HG03064 (cell line): ENCODE results near the gene TSEN34.
"Not testable (repeated sequence)": the region's sequence is repeated elsewhere in the genome, so short reads cannot be mapped to it uniquely, and the experiment has no call there.

ENCODE experiments used
- ATAC-seq: cut with Tn5 transposase; IDR thresholded peaks from one replicate; pipeline ENCODE4 v1.9.1; 2021; ENCODE audit warnings: low read depth; ENCODE audit not compliant: unreplicated experiment

Gene TSEN34

GRCh38 chr19:54229146-54229545 lies 38.0 kb downstream of the TSEN34 start:
- ATAC-seq = no peak

- no peak for ATAC-seq
Measured at GRCh38 chr19:54230031-54230430, 38.9 kb downstream of the TSEN34 start.

- peak; percentile 61 for ATAC-seq
Measured at GRCh38 chr19:54231077-54231931, 40.2 kb downstream of the TSEN34 start.

- ATAC-seq = no peak
Measured at GRCh38 chr19:54233941-54234340, 42.8 kb downstream of the TSEN34 start.

- ATAC-seq = not testable (repeated sequence)
Measured at GRCh38 chr19:54239491-54240371, 48.6 kb downstream of the TSEN34 start.

- ATAC-seq = not testable (repeated sequence)
Measured at GRCh38 chr19:54240372-54241336, 49.5 kb downstream of the TSEN34 start.

GRCh38 chr19:54242234-54242633 lies 51.1 kb downstream of the TSEN34 start:
- ATAC-seq = not testable (repeated sequence)

GRCh38 chr19:54242646-54243045 lies 51.5 kb downstream of the TSEN34 start, which contains the start of gene LILRA6:
TSS of gene LILRA6 (minus strand) at chr19:54242790.
- not testable (repeated sequence) for ATAC-seq

GRCh38 chr19:54243809-54244208 lies 52.7 kb downstream of the TSEN34 start:
- not testable (repeated sequence) for ATAC-seq
